GM23338 (cell line): ENCODE results near the gene VPS52. TPM values are rescaled to one million over a fixed set of nuclear protein-coding genes. Genes with fewer than 3 reads are reported as not detected.

ENCODE experiments used
- ATAC-seq: fragments of 200-7000 bp; cut with Tn5 transposase; 3 replicates; pipeline ENCODE4 v1.9.1; 2020
- DNase-seq: peaks from one replicate; pipeline ENCODE4 v3.0.0-alpha.2; 2015; ENCODE audit warnings: low spot score
- H2AFZ ChIP-seq: fragments of 200-600 bp; sonication (generic); 2 replicates; pipeline ENCODE4 v1.8.0; 2016; ENCODE audit warnings: antibody characterized with exemption, mild to moderate bottlenecking, moderate library complexity
- H3F3A ChIP-seq: fragments of 200-600 bp; sonication (generic); replicated peaks from 2 replicates; pipeline ENCODE4 v1.8.0; 2017; ENCODE audit warnings: antibody characterized with exemption, mixed run types, low read depth
- H3K27ac ChIP-seq: fragments of 200-600 bp; sonication (generic); 2 replicates; pipeline ENCODE4 v1.6.1; 2016; ENCODE audit warnings: low read depth
- H3K27me3 ChIP-seq: fragments of 200-600 bp; sonication (generic); 2 replicates; pipeline ENCODE4 v1.8.0; 2016; ENCODE audit warnings: mild to moderate bottlenecking, mixed run types, moderate library complexity; ENCODE audit not compliant: insufficient read depth
- H3K36me3 ChIP-seq: fragments of 200-600 bp; sonication (generic); 2 replicates; pipeline ENCODE4 v1.8.0; 2016; ENCODE audit warnings: mild to moderate bottlenecking; ENCODE audit not compliant: insufficient read depth
- H3K4me1 ChIP-seq: fragments of 200-600 bp; sonication (generic); 2 replicates; pipeline ENCODE4 v1.8.0; 2016; ENCODE audit warnings: mild to moderate bottlenecking, moderate library complexity; ENCODE audit not compliant: insufficient read depth
- H3K4me2 ChIP-seq: fragments of 200-600 bp; sonication (generic); 2 replicates; pipeline ENCODE4 v1.7.1; 2017; ENCODE audit warnings: mixed run types
- H3K4me3 ChIP-seq: fragments of 200-600 bp; sonication (generic); 2 replicates; pipeline ENCODE4 v1.6.1; 2016; ENCODE audit warnings: mixed run types
- H3K79me2 ChIP-seq: fragments of 200-600 bp; sonication (generic); replicated peaks from 2 replicates; pipeline ENCODE4 v1.8.0; 2017; ENCODE audit warnings: mild to moderate bottlenecking; ENCODE audit not compliant: insufficient read depth
- H3K9me2 ChIP-seq: fragments of 200-600 bp; sonication (generic); 2 replicates; pipeline ENCODE4 v1.8.0; 2017; ENCODE audit not compliant: insufficient read depth
- H4K20me1 ChIP-seq: fragments of 200-600 bp; sonication (generic); replicated peaks from 2 replicates; pipeline ENCODE4 v1.8.0; 2017; ENCODE audit warnings: mild to moderate bottlenecking; ENCODE audit not compliant: insufficient read depth
- H3K27ac Mint-ChIP-seq: 2 replicates; pipeline ENCODE4 v1.8.0; 2020; ENCODE audit warnings: inconsistent platforms, mild to moderate bottlenecking, moderate library complexity, mixed read lengths
- H3K27me3 Mint-ChIP-seq: 3 replicates; pipeline ENCODE4 v1.8.0; 2022; ENCODE audit warnings: low read depth, mild to moderate bottlenecking, moderate library complexity, mixed read lengths, inconsistent platforms; ENCODE audit not compliant: insufficient read depth, poor library complexity
- H3K36me3 Mint-ChIP-seq: 3 replicates; pipeline ENCODE4 v1.8.0; 2021; ENCODE audit warnings: low read depth, mild to moderate bottlenecking, inconsistent platforms, moderate library complexity, mixed read lengths
- H3K4me1 Mint-ChIP-seq: 3 replicates; pipeline ENCODE4 v1.8.0; 2020; ENCODE audit warnings: mild to moderate bottlenecking, inconsistent platforms, mixed read lengths
- H3K4me3 Mint-ChIP-seq: 3 replicates; pipeline ENCODE4 v1.8.0; 2021; ENCODE audit warnings: moderate library complexity, mild to moderate bottlenecking, inconsistent platforms, mixed read lengths
- H3K9me3 Mint-ChIP-seq: 3 replicates; pipeline ENCODE4 v1.8.0; 2020; ENCODE audit warnings: moderate library complexity, mild to moderate bottlenecking, inconsistent platforms, mixed read lengths
- CREB1 ChIP-seq: fragments of 250-450 bp; sonication (Bioruptor Pico); IDR thresholded peaks from 2 replicates; pipeline ENCODE4 v1.5.0; 2020; ENCODE audit warnings: low read depth, mild to moderate bottlenecking, moderate library complexity
- ETS1 ChIP-seq: IDR thresholded peaks from 2 replicates; pipeline ENCODE4 v1.6.1; 2016; ENCODE audit warnings: antibody characterized with exemption
- EZH2 ChIP-seq: fragments of 200-600 bp; sonication (generic); IDR thresholded peaks from one replicate; pipeline ENCODE4 v1.8.0; 2017; ENCODE audit warnings: antibody characterized with exemption, mild to moderate bottlenecking, low read depth; ENCODE audit not compliant: unreplicated experiment
- EZH2phosphoT487 ChIP-seq: fragments of 200-600 bp; sonication (generic); IDR thresholded peaks from one replicate; pipeline ENCODE4 v1.8.1; 2018; ENCODE audit warnings: antibody characterized with exemption; ENCODE audit not compliant: unreplicated experiment
- JUNB ChIP-seq: IDR thresholded peaks from one replicate; pipeline ENCODE4 v1.6.1; 2016; ENCODE audit warnings: antibody characterized with exemption; ENCODE audit not compliant: unreplicated experiment
- NANOG ChIP-seq: IDR thresholded peaks from 2 replicates; pipeline ENCODE4 v1.6.1; 2016; ENCODE audit warnings: antibody characterized with exemption, borderline replicate concordance
- POLR2AphosphoS5 ChIP-seq: IDR thresholded peaks from 2 replicates; pipeline ENCODE4 v1.6.1; 2016; ENCODE audit warnings: antibody characterized with exemption, low read depth
- REST ChIP-seq: IDR thresholded peaks from one replicate; pipeline ENCODE4 v1.6.1; 2018; ENCODE audit warnings: antibody characterized with exemption; ENCODE audit not compliant: unreplicated experiment
- STAT1 ChIP-seq: IDR thresholded peaks from one replicate; pipeline ENCODE4 v1.6.1; 2016; ENCODE audit warnings: antibody characterized with exemption; ENCODE audit not compliant: unreplicated experiment
- ZNF114 ChIP-seq: fragments of 250-450 bp; sonication (Bioruptor Pico); IDR thresholded peaks from 2 replicates; pipeline ENCODE4 v1.5.0; 2020; ENCODE audit warnings: mild to moderate bottlenecking, moderate library complexity
- ZNF331 ChIP-seq: fragments of 250-450 bp; sonication (Bioruptor Pico); IDR thresholded peaks from 2 replicates; pipeline ENCODE4 v1.5.0; 2020; ENCODE audit warnings: low read depth, mild to moderate bottlenecking, moderate library complexity
- polyA plus RNA-seq: library from polyadenylated mRNA; unstranded; fragments of >200 nt; fragmentation: Nextera tagmentation; extraction: Ambion mirVana; gene quantifications from 2 replicates; pipeline ENCODE4 v1.2.1, GENCODE V29; 2016
- total RNA-seq: library from RNA; depleted of rRNA; stranded (reverse); fragments of >200 nt; shearing (Covaris generic); gene quantifications from 2 replicates; pipeline ENCODE4 v1.2.3, GENCODE V29; 2014
- TF ChIP-seq, protein P1 (sequence below), 2 experiments: fragments of 200-600 bp in 1 of 2; sonication (generic) in 1 of 2; conservative IDR thresholded peaks; 2 replicates each; pipeline versions ENCODE4 v1.5.1 to v1.6.1; 2016 to 2017; ENCODE audit warnings: antibody characterized with exemption in 2 of 2, low read depth in 2 of 2, mild to moderate bottlenecking in 2 of 2, moderate library complexity in 1 of 2
- TF ChIP-seq, protein P2 (sequence below): fragments of 250-450 bp; sonication (Bioruptor Pico); IDR thresholded peaks from 2 replicates; pipeline ENCODE4 v1.5.0; 2020; ENCODE audit warnings: mild to moderate bottlenecking, moderate library complexity

The VPS52 gene
- total and polyA plus RNA-seq, 2 experiments from 2014 or later: 27.9 to 31.1 TPM

DNA sequence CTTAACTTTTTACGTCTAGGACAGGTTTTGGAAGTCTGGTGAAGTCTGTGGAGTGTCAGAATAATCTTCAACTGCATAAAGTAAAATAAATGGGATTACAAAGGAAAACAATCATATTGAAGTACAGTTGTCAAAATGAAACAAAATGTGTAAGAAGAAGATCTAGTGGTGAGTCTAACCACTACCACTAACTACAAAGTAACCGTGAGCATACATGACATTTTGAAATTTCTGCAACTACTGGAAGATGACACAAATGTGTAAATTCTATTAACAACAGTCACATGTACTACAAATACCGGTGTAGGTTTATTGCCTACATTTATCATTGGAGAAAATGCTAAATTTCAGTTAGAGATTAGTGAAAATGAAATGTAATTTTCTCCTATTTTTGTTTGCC is 29.7 kb downstream of the VPS52 start:
- H3K4me2 ChIP-seq: no peak overlapping the region
- no peaks in the 10 kb centered on the region for H3K36me3 ChIP-seq
- H3K27me3 ChIP-seq: peaks cover 42% of the 10 kb centered on the region
- Mint-ChIP-seq H3K4me1 (no peaks in the 10 kb centered on the region), H3K9me3 (no peaks in the 10 kb centered on the region), H3K36me3 (no peaks in the 10 kb centered on the region), H3K27ac (no peak overlapping the region), H3K27me3 (peaks cover 3% of the 10 kb centered on the region), H3K4me3 (no peak overlapping the region)
- no peaks in the 10 kb centered on the region for H3F3A ChIP-seq
- H3K79me2 ChIP-seq: no peaks in the 10 kb centered on the region
- H4K20me1 ChIP-seq: no peaks in the 10 kb centered on the region
- H3K4me3 ChIP-seq: no peak overlapping the region
- TF ChIP-seq ETS1 (no peak), JUNB (no peak), ZNF114 (no peak), EZH2 (no peak), REST (no peak), NANOG (no peak), EZH2phosphoT487 (no peak), CREB1 (no peak), ZNF331 (CRISPR knock-in tag) (no peak), STAT1 (no peak), POLR2AphosphoS5 (no peak)
- TF ChIP-seq, protein P1, sequence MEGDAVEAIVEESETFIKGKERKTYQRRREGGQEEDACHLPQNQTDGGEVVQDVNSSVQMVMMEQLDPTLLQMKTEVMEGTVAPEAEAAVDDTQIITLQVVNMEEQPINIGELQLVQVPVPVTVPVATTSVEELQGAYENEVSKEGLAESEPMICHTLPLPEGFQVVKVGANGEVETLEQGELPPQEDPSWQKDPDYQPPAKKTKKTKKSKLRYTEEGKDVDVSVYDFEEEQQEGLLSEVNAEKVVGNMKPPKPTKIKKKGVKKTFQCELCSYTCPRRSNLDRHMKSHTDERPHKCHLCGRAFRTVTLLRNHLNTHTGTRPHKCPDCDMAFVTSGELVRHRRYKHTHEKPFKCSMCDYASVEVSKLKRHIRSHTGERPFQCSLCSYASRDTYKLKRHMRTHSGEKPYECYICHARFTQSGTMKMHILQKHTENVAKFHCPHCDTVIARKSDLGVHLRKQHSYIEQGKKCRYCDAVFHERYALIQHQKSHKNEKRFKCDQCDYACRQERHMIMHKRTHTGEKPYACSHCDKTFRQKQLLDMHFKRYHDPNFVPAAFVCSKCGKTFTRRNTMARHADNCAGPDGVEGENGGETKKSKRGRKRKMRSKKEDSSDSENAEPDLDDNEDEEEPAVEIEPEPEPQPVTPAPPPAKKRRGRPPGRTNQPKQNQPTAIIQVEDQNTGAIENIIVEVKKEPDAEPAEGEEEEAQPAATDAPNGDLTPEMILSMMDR (conservative IDR thresholded peaks at IDR 0.05; ENCODE audit: low read depth in 2 of 2): no peak
- TF ChIP-seq, protein P2, sequence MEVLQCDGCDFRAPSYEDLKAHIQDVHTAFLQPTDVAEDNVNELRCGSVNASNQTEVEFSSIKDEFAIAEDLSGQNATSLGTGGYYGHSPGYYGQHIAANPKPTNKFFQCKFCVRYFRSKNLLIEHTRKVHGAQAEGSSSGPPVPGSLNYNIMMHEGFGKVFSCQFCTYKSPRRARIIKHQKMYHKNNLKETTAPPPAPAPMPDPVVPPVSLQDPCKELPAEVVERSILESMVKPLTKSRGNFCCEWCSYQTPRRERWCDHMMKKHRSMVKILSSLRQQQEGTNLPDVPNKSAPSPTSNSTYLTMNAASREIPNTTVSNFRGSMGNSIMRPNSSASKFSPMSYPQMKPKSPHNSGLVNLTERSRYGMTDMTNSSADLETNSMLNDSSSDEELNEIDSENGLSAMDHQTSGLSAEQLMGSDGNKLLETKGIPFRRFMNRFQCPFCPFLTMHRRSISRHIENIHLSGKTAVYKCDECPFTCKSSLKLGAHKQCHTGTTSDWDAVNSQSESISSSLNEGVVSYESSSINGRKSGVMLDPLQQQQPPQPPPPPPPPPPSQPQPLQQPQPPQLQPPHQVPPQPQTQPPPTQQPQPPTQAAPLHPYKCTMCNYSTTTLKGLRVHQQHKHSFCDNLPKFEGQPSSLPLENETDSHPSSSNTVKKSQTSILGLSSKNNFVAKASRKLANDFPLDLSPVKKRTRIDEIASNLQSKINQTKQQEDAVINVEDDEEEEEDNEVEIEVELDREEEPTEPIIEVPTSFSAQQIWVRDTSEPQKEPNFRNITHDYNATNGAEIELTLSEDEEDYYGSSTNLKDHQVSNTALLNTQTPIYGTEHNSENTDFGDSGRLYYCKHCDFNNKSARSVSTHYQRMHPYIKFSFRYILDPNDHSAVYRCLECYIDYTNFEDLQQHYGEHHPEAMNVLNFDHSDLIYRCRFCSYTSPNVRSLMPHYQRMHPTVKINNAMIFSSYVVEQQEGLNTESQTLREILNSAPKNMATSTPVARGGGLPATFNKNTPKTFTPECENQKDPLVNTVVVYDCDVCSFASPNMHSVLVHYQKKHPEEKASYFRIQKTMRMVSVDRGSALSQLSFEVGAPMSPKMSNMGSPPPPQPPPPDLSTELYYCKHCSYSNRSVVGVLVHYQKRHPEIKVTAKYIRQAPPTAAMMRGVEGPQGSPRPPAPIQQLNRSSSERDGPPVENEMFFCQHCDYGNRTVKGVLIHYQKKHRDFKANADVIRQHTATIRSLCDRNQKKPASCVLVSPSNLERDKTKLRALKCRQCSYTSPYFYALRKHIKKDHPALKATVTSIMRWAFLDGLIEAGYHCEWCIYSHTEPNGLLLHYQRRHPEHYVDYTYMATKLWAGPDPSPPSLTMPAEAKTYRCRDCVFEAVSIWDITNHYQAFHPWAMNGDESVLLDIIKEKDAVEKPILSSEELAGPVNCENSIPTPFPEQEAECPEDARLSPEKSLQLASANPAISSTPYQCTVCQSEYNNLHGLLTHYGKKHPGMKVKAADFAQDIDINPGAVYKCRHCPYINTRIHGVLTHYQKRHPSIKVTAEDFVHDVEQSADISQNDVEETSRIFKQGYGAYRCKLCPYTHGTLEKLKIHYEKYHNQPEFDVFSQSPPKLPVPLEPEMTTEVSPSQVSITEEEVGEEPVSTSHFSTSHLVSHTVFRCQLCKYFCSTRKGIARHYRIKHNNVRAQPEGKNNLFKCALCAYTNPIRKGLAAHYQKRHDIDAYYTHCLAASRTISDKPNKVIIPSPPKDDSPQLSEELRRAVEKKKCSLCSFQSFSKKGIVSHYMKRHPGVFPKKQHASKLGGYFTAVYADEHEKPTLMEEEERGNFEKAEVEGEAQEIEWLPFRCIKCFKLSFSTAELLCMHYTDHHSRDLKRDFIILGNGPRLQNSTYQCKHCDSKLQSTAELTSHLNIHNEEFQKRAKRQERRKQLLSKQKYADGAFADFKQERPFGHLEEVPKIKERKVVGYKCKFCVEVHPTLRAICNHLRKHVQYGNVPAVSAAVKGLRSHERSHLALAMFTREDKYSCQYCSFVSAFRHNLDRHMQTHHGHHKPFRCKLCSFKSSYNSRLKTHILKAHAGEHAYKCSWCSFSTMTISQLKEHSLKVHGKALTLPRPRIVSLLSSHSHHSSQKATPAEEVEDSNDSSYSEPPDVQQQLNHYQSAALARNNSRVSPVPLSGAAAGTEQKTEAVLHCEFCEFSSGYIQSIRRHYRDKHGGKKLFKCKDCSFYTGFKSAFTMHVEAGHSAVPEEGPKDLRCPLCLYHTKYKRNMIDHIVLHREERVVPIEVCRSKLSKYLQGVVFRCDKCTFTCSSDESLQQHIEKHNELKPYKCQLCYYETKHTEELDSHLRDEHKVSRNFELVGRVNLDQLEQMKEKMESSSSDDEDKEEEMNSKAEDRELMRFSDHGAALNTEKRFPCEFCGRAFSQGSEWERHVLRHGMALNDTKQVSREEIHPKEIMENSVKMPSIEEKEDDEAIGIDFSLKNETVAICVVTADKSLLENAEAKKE (CRISPR knock-in tag): no peak
- H3K9me2 ChIP-seq: no peaks in the 10 kb centered on the region
- H3K27ac ChIP-seq: no peak overlapping the region
- H3K4me1 ChIP-seq: no peaks in the 10 kb centered on the region
- DNase-seq (no peak), ATAC-seq (no peak)
- no peak overlapping the region for H2AFZ ChIP-seq
